Ecto neural progenitor cell (in vitro differentiated cells): ENCODE data around the gene INTS1.
"Not testable (repeated sequence)": the region's sequence is repeated elsewhere in the genome, so short reads cannot be mapped to it uniquely, and the experiment has no call there.

ENCODE experiments used
- DNase-seq: peaks from one replicate; pipeline ENCODE4 v3.0.0-alpha.2; 2018; ENCODE audit warnings: low spot score

The INTS1 gene

DNA sequence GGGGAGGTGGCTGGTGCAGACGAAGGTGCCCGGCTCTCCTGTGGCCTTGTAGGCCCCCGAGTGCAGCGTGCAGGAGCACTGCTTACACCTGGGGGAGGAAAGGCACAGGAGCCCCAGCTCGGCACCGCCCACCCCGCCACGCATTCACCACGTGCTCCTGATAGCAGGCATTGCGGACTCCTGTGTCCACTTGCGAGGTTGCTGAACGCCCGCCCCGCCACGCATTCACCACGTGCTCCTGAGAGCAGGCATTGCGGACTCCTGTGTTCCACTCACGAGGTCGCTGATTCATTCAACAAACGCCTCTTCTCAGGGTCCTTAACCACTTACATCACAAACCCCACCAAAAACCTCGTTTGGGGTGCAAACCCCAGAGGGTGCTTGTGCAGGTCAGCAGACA is 58.8 kb downstream of the INTS1 start:
- DNase-seq, result no peak

- no peak for DNase-seq
Observed at GRCh38 chr7:1444925-1445322, 59.3 kb downstream of the INTS1 start.

DNA sequence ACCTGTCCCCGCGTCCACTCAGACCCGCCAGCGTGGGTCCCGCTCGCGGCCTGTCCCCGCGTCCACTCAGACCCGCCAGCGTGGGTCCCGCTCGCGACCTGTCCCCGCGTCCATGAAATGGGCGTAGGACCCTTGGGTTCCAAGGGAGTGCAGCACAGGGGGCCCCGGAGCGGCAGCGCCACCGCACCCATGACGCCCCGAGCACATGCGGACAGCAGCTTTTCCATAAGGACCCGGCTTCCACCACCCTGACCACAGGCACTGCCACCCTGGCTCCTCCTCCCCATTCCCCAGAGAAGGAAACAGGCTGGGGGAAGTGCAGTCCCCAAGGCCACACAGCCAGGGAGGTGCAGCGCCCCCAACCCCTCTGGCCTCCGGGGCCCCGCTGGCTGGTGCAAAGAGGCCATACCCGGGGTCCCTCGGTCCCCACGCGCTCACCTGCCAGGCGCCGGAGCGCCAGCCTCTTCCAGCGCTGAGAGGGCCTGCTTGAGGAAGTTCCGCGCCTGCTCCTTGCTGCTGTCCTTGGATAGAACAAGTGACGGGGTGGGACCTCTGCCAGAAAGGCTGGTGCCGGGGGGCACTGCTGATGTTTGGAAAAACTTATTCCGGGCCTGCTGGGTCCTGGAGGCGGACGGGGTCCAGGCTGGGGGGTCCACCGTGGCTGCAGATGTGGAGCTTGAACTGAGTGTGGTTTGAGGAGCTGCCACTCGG is 59.8 kb downstream of the INTS1 start:
- DNase-seq, result no peak

GRCh38 chr7:1443587-1444200 is 60.5 kb downstream of the INTS1 start:
- not testable (repeated sequence) for DNase-seq

GRCh38 chr7:1442355-1443124 is 61.6 kb downstream of the INTS1 start:
- no peak for DNase-seq

DNA sequence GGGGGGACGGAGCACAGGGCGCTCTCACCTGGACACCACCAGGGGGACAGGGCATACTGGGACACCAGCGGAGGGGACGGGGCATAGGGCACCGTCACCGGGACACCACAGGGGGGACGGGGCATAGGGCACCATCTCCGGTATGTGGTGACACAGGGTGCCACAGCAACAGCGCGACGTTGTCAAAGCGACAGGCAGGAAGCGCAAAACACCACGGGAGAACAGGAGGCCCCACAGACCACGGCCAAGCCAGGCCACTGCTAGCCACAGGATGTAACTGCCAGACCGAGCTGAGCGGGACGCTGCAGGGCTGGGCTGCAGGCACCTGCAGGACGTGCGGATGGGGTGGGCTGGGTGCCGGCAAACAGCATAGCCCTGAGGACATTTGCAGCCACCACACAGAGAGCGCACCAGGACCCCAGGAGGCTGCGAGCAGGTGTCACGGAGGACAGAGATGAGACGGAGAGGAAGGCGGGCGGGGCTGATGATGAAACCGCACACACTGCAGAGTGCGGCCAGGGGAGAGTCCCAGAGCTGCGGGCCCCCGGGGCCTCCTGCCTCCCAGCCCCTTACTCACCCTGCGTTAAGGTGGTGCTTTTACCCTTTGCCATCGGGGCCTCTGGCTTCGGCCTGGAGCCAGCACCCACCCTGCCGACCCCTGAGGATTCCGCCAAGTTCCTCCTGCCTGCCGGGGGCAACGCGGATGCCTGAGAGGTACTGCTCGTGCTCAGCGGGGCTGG is 62.4 kb downstream of the INTS1 start:
- DNase-seq, result no peak

DNA sequence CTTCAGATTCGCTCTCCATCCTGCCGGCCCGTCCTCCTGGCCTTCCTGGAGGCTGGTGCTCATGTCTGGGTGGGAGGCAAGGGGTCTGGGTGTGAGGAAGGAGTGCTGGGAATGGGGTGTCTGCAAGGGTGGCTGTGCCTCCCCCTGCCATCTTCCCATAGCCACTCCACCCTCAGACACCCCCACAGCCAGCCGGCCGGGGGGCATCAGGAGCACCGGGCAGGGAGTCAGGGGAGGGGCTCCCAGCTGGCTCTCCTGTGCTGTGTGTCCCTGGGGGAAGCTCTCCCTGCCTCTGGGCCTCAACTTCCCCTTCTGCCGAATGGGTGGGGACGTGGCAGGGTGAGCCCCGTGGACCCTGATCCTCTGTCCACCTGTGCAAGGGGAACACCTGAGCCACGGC is 63.6 kb downstream of the INTS1 start:
- no peak for DNase-seq

DNA sequence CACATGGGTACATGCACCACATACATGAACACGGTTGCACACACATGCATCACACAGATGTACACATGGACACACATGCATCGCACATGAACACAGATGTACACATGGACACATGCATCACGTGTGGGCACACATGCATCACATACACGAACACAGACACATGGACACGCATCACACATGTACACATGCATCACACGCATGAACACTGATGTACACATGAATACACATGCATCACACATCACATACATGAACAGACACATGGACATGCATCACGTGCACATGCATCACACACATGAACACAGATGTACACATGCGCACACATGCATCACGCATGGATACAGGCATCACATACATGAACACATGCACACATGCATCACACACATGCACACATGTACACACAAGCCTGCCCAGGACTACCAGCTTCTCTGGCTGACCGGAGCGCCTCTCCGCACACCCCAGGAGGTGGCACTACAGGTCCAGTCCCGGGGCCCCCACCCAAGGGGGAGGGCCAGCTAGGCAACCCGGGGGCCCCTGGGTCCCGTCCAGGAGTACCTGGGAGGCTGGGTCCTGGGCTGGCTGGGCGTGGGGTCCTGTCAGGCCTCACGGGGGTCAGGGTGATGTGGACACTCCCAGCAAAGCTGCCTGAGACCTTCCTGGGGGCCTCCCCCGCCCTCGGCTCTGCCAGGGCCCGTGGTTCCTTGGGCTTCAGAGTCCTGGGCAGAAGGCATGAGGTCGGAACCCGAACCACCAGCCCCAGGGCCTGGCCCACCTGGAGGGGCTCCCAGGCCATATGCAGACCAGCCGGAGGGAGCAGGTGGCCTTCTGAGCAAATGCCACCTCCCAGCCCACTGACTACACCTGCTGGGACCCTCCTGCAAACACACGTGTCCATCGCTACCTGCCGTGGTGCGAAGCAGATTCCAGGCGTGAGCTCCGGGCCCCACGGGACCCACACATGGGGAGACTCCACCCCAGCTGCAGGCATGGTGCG is 64.5 kb downstream of the INTS1 start:
- DNase-seq, result no peak

DNA sequence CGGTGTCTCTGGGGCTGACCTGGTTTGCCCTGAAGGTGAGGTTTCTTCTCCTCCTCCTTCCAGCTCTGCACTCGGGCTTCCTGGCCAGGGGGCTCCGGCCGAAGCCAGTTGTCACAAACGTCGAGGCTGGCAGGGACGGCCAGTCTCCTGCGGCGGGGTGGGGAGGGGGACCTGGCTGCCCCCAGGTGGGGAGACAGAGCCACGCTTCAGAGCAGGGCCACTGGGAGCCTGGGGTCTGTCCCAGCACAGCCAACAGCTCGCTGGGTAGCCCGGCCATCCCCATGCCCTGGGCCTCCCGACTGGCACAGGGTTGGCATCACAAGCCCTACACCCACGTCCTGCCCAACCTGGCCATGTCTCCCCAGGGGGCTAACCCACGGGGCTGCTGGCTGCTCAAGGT is 65.4 kb downstream of the INTS1 start:
- no peak for DNase-seq

- no peak for DNase-seq
Observed at GRCh38 chr7:1438208-1438607, 66.0 kb downstream of the INTS1 start.

DNA sequence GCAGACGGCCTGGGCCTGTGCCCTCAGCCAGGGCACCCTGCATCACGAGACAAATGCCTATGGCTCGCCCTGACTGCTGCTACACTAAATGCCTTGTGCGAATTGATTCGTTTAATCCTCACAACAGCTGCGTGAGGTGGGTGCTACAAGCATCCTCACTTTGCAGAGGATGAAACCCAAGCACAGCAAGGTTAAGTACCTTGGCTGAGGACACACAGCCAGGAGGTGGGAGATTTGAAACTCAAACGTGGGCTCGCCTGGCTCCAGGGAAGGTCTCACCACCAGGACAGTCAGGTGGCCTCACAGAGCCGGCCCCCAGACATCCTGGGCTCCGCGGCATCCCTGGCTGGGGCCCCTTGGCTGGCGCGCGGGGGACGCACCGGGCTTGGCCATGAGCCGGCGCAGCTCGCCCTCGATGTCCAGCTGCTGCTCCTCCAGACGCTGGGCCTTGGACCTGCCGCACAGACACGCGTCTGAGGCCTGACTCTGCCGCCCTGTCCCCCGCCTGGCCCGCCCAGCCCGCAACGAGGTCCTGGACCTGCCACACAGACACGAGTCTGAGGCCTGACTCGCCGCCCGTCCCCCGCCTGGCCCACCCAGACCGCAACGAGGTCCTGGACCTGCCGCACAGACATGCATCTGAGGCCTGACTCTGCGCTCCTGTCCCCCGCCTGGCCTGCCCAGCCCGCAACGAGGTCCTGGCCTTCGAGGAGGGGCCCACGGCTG is 66.9 kb downstream of the INTS1 start:
- DNase-seq, result no peak

DNA sequence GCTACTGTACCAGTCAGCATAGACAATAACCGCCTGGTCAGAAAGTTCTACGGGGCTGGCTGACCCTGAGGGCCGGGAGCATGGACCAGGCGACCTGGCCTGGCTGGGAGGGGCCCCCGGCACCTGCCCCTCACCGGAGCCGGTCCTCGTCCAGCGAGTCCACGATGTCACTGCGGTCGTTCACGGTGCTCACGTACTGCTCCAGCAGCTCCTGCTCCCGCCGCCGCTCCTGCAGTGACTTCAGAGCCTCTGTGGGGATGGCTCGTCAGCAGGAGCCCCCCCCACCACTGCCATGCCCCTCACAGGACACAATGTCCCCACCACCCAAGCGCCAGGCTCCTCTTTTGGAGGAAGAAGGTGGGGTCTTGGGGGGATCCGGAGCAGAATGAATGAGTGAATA is 67.6 kb downstream of the INTS1 start:
- no peak for DNase-seq

GRCh38 chr7:1434891-1435670 is 69.1 kb downstream of the INTS1 start:
- no peak for DNase-seq

DNA sequence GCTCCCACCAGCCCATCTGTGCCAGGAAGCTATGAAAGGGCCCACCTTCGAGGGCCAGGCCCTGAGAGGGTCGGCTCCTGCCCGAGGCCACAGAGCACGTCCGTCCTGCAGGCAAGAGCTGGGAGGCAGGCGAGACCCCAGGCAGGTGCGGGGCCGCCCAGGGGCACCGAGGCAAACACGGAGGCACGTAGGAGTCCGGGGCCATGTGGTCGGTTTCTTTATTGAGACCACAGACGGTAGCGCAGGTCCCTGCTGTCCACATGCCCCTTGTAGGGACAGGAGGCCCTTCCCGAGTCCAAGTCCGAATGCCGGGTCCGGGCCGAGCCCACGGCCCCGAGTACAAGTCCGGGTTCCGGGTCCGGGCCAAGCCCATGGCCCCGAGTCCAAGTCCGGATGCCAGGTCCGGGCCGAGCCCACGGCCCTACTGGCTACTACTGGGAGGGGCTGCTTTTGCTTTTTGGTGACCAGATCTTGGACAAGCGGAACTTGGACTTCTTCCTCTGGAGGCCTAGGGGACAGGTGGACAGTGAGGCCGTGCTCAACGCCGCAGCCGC is 69.9 kb downstream of the INTS1 start:
- DNase-seq, result no peak

- DNase-seq, result no peak
Observed at GRCh38 chr7:1433128-1433920, 70.9 kb downstream of the INTS1 start.

DNA sequence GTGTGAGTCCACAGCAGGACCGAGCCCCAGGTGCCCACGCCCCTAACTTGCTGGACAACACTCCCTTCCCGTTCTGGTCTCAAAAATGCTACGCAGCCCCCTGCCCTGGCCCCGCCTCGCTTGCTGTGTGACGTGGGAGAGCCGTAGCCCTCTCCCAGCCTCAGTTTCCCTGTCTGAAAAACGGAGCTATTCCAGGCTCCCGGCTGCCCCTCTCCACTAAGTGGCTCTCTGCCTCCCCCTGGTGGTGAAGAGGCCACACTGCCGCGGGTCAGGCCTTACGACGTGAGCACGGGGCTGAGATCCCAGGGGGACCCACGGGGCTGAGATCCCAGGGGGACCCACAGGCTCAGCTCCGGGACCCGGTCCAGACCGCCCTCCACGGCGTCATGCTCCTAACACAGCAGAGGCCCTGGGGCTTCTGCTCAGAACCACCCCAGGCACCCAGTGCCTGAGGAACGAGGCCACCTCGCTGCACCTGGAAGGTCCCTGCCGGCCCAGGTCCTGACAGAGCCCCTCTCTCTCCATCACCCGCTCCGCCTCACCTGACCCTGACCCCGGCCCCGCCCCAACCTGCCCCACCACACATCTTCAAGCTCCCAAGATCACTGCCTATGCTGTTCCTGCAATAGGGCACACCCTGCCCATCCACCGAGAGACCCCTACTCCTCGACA is 71.6 kb downstream of the INTS1 start:
- DNase-seq, result peak; percentile 88

GRCh38 chr7:1431634-1432380 is 72.4 kb downstream of the INTS1 start:
- no peak for DNase-seq
